ENCODE results near the gene DIAPH3. TPM values are rescaled to one million over a fixed set of nuclear protein-coding genes. Genes with fewer than 3 reads are reported as not detected.

The DIAPH3 gene
- total and polyA plus RNA-seq, 2 of the 4 experiments (the other 2 are of a cell fraction), result 8.9 to 9.3 TPM

DNA sequence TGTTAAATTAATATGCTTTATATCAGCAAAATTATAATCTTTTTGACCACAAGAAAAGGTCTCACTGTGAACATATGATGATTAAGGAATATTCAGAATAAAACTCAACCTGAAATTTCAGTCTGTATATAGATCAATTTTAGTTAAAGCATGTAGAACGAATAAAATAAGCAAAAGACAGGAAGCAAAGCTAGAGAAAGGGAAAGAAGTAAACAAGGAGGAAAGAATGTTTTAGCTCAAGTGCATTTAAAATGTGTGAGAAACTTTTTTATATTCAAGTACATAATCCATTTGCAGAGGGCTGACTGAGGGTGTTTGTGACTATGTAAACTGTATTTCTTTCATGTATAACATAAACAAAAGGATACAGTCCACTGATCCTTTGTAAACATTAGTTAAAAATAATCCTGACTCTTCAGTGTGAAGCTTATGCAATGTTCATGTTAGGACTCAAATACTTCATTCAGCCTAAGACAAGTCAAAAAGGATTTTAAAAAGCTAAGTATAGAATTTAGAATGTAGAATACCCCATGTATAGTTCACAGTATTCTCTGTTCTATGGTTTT lies 472.1 kb downstream of the DIAPH3 start:
- H2BK5ac ChIP-seq (ENCODE audit: low read depth, low read length, poor library complexity, severe bottlenecking), result no peak overlapping the region
- no peak overlapping the region for H2BK120ac ChIP-seq (ENCODE audit: low read depth, low read length)
- no peak overlapping the region for H2BK20ac ChIP-seq (ENCODE audit: low read depth, low read length)
- no TSS peak for BruUV-seq (replicated peaks)
- H3K56ac ChIP-seq (ENCODE audit: extremely low read depth, insufficient read depth, low read length), result no peak overlapping the region
- no peak overlapping the region for H4K8ac ChIP-seq (ENCODE audit: low read depth in 2 of 2, low read length in 2 of 2)
- peaks cover 8% of the 10 kb centered on the region for H3K4me1 ChIP-seq (ENCODE audit: control insufficient read depth, insufficient read depth, low read length)
- H3K4me2 ChIP-seq (ENCODE audit: low read depth, low read length), result no peak overlapping the region; the same call in 1 of the 2 replicates
- dilution Hi-C loops (cut with HindIII; ENCODE audit: low sequenced_read_pairs, unreplicated experiment), result no loop called here
- H3K27ac ChIP-seq (ENCODE audit: insufficient read depth, low read length), result no peak overlapping the region
- no peak overlapping the region for H2AFZ ChIP-seq (replicated peaks; ENCODE audit: low read length, poor library complexity)
- H3K4ac ChIP-seq (ENCODE audit: low read depth, low read length), result no peak overlapping the region
- intact Hi-C loops (cut with micrococcal nuclease), result no loop called here
- no peak overlapping the region for H2BK15ac ChIP-seq (ENCODE audit: low read depth, low read length)
- H3K9ac ChIP-seq (ENCODE audit: low read depth, low read length), result no peak overlapping the region
- H3K14ac ChIP-seq (replicated peaks; ENCODE audit: low read depth, low read length), result no peak overlapping the region
- no peak for TF ChIP-seq RCOR1 (IDR thresholded peaks at IDR 0.05; ENCODE audit: insufficient replicate concordance, low read length)
- peak; percentile 71 for TF ChIP-seq CEBPB (IDR thresholded peaks at IDR 0.05; ENCODE audit: low read depth, low read length)
- no peak for TF ChIP-seq CHD1 (IDR thresholded peaks at IDR 0.05; ENCODE audit: low read depth, low read length)
- H3K27me3 ChIP-seq (ENCODE audit: control insufficient read depth, insufficient read depth, low read length), result no peaks in the 10 kb centered on the region
- no CpG with 5 or more reads among the region's 1 CpG for WGBS, 2 experiments (ENCODE audit: extremely low coverage in 2 of 2, insufficient read length in 1 of 2)
- no peaks in the 10 kb centered on the region for H3K9me3 ChIP-seq (ENCODE audit: control insufficient read depth, insufficient read depth, low read length)
- no peak overlapping the region for H3K4me3 ChIP-seq (ENCODE audit: insufficient read depth, low read depth, low read length)
- no peaks in the 10 kb centered on the region for H3K36me3 ChIP-seq (ENCODE audit: control insufficient read depth, insufficient read depth, low read length)
- H4K20me1 ChIP-seq (ENCODE audit: insufficient read depth, low read length), result no peaks in the 10 kb centered on the region
- H3K23ac ChIP-seq (ENCODE audit: low read depth, low read length), result no peak overlapping the region
- CTCF ChIA-PET, result interaction anchor here (0.6 to 1.2 kb wide), 4 partner anchors 9 to 773 kb away, joined by 3 to 4 read pairs (median 3); no protein-coding TSS in a partner anchor
- in situ Hi-C loops (cut with MboI; ENCODE audit: low sequenced_read_pairs), result loop anchor here (25.0 kb wide), 1 partner anchor 646 kb away; no protein-coding TSS in a partner anchor
- no peak overlapping the region for H2AK9ac ChIP-seq (replicated peaks; ENCODE audit: low read depth, low read length, poor library complexity)
- POLR2A ChIA-PET (ENCODE audit: unreplicated experiment), result interaction anchor here (0.5 kb wide), 2 partner anchors 11 to 22 kb away, joined by 3 to 5 read pairs; no protein-coding TSS in a partner anchor
- no peaks in the 10 kb centered on the region; the same call in 1 of the 2 replicates for H3K9me1 ChIP-seq (ENCODE audit: insufficient read depth, low read length)
- H2AK5ac ChIP-seq (ENCODE audit: low read depth, low read length), result no peak overlapping the region
- no peak overlapping the region for H4K91ac ChIP-seq (ENCODE audit: insufficient read depth, low read depth, low read length)
- no peak overlapping the region for H3K18ac ChIP-seq (ENCODE audit: low read depth, low read length)
- 0 out of 4 replicates have a peak, but pooled peaks cover 0 to 3% of the 10 kb centered on the region in 2 experiments for H3K79me1 ChIP-seq (ENCODE audit: low read depth in 1 of 2, low read length in 2 of 2)
- H4K5ac ChIP-seq (ENCODE audit: low read depth, low read length), result no peak overlapping the region
- DNase-seq (peak; percentile 56), ATAC-seq (ENCODE audit: low read depth) (peak; percentile 72)
